HG02870 (cell line): Measurements from ENCODE around the gene SDCCAG8.

ENCODE experiments used
- ATAC-seq: cut with Tn5 transposase; IDR thresholded peaks from one replicate; pipeline ENCODE4 v1.9.1; 2021; ENCODE audit warnings: mild to moderate bottlenecking, moderate library complexity; ENCODE audit not compliant: unreplicated experiment

The SDCCAG8 gene

DNA sequence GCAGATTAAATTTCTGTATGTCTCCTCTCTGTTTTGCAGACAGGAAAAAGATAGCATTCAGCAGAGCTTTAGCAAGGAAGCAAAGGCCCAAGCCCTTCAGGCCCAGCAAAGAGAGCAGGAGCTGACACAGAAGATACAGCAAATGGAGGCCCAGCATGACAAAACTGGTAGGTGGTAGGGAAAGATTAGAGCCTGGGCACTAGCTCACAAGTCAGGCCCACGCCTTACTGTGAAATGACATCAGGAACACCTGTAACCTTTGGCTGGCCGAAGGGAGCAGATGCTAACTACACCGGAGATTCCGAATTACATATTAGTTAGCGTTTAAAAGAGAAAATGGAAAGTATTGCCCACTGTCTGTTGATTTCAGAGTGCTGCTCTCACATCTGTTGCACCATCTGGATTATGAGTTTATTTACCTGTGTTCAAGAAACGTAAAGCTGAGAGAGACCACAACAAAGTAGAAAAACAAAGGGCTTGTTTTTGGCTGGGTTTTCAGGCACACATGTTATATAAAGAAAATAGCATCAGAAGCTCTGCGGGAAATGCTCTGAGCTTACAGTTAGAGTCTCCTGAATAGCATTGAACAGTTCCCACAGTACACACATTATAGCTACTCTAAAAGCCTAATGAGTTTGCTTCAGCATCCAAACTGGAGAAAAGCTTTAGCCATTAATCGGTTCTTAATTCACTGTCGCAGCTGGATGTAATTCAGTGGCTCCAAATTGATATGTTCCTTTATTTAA lies 160.0 kb downstream of the SDCCAG8 start:
- ATAC-seq = no peak

GRCh38 chr1:243416495-243416894 lies 160.7 kb downstream of the SDCCAG8 start:
- ATAC-seq = peak; percentile 74

DNA sequence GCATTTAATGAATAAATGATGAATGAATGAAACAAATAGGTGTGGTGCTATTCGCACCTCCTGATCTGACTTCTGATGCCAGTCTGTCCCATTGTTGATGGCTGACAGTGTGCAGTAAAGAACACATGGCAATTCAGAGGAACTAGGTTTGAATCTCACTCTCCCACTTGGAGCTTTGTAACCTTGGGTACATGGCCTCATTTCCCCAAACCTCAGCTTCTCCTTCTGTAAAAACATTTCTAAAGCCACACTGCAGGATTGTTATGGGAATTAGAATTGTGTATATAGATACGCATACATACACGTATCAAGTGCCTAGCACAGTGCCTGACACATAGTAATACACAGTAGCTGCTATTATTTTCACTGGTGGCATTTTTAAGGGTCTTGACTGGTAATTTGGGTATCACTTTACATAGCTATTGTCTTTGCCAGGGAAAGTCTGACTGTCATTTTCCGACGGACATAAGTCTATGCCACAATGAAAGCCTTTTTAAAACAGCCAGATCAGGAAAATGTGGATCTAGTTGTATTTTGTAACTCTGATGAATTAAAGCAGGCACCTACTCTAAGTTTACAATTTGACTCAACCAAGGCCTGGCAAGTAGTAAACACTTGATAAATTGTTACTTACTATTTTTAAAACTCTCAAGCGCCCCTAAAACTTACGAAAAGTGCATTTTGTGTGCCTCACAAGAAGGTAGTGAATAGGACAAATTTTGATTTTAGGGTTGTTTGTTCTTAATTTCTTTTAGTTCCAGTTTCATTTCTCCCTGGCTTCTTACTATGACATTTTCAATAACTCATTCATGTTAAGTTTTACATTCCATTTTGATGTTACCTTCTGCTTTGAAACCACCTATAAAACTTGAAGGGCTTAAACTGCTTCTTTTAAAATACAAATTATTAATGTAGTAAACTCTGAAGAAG lies 164.4 kb downstream of the SDCCAG8 start:
- no peak for ATAC-seq

GRCh38 chr1:243420946-243421685 lies 165.3 kb downstream of the SDCCAG8 start:
- ATAC-seq = no peak

DNA sequence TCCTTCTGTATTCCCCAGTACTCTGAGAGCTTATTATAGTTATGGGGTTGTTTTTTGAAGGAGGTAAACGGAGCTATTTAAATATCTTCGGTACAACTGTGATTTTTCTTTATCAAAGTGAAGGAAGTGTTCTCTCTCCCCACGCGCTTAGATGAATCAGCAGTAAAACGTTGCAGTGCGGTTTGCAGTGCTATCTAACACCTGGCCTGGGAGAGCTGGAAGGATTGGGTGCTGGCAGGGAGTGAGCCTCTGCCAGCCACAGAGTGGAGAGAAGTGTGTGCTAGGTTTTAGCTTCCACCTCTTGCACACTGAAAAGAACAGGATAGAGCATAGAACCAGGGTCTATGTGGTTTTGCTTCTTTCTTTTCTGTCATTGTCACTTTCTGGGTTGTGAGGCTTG lies 165.9 kb downstream of the SDCCAG8 start:
- ATAC-seq = peak; percentile 59

DNA sequence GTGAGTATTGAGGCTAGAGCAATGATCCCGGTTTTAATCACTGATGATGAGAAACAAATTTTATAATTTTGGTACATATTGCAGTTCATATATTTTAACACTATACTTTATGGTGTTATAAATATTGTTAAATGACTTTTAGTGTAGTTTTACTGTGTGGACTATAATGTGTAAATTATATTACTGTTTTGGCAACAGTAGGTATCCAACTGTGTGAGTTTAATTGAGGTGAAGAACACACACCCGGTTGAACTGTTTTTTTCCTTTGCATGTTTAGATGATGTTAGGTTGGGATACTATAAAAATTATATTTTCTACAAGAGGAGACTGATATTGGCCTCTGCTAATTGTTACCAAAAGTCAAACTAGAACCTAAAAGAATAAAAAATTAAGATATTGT lies 166.5 kb downstream of the SDCCAG8 start:
- ATAC-seq = no peak

DNA sequence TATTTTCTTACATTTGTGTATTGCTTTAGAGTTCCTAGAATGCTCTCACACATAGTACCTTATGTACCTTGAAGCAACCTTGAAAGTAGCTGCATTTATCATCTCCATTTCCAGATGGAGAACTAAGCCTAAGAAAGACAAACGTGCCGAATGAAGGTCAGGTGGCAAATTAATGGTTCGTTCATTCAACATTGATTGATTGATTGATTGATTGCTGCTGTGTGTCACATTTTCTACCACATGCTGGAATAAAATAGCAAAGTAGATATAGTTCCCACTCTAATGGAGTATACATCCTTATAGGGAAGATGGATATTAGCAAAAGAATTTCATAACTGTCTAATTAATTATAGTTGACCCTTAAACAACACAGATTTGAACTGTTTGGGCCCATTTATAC lies 172.2 kb downstream of the SDCCAG8 start:
- no peak for ATAC-seq

DNA sequence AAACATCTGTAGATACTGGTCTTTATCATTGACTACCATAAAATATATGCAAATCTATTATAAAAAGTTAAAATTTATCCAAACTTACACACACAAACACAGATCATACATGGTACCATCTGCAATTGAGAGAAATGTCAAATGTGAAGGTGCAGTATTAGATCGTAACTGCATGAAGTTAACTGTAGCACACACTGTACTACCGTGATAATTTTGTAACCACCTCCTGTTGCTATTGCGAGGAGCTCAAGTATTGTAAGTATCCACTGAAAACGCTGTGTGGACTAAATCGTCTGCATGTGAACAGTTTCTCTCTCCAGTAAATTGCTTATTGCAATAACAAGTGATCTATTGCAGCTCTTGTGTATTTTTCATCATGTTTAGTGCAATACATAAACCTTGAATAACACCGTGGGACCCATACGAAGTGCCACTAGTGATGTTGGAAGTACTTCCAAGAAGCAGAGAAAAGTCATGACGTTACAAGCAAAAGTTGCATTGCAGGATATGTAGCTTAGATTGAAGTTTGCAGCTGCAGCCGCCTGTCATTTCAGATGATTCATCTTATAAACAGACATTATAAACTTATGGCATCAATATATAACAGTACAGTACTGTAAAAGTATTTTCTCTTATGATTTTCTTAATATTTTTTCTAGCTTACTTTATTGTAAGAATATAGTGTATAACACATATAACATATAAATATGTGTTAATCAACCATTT lies 172.9 kb downstream of the SDCCAG8 start:
- ATAC-seq = no peak

DNA sequence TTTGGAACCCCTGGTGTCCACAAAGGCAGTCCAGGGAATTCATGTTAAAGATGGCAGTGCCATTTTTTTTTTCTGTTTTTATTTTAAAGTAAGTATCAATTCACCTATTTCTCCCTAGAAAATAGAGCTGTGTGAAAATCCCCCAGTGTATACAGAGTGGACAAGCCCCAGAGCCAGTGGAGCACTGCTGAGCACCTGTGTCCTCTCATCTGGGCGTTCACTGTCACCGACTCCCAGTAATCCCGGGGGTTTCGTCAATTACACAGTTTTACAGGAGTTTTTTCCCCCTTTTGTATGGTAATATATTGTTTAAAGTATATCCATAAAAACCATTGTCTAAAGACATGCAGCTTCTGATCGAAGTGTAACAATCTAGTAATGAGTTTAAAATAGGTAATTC lies 175.8 kb downstream of the SDCCAG8 start:
- no peak for ATAC-seq

- no peak for ATAC-seq
Measured at GRCh38 chr1:243432136-243432535, 176.3 kb downstream of the SDCCAG8 start.

DNA sequence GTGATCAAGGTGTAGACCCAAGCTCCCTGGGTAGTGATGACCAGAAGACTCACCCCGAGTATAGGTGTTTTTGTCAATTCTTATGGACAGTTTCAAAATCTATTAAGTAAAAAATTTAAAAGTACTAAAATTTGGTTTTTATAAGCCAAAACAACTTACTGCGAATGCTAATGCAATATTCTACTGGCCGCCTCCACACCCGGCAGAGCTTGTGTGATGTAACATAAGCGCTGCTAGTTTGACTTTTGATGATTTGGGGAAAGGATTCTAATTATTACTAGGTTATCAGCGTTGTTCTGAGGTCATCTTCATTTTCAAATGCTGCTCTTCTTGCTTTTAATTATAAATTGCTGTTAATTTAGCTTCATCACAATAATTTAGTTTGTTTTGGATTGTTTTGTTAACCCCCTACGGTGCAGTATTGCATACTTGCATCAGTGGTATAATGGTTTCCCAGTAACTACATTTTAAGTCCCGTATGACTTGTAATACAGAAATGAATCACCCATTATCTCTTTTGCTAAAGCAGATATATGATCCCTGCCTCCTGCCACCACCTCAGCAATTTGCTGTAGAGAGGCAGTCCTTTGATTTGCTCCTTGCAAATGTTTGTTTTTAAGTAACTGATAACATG lies 178.0 kb downstream of the SDCCAG8 start:
- no peak for ATAC-seq

DNA sequence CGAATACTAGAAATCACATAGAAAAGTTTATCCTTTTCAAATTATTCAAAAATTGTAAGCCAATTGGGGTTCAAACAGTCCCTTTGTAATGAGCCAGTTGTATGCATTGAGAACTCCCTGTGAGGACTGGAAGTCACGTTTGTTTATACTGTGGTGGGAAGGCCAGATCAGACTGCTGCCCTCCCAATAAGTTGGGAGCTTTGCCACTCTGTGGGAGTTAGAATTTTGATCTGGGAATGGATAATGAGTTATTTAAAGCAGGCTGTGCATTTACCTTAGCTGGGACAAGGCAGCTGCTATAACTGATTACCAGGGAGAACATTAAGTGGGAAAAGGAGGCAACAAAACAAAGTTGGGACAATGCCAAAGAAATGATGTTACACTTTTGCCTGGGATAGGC lies 178.8 kb downstream of the SDCCAG8 start:
- no peak for ATAC-seq

DNA sequence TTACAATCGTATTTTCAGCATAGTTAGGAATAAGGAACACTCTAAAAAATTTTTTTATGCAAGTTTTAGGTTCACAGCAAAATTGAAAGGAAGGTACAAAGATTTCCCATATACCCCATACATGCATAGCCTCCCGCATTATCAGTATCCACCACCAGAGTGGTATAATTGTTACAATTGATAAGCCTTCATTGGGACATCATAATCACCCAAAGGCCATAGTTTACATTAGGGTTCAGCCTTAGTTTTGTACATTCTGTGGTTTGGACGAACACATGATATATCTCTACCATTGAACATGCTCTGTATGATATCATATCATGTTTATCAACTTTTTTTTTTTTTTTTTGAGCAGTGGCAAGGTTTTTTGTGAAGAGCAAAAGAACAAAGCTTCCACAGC lies 180.0 kb downstream of the SDCCAG8 start:
- no peak for ATAC-seq

DNA sequence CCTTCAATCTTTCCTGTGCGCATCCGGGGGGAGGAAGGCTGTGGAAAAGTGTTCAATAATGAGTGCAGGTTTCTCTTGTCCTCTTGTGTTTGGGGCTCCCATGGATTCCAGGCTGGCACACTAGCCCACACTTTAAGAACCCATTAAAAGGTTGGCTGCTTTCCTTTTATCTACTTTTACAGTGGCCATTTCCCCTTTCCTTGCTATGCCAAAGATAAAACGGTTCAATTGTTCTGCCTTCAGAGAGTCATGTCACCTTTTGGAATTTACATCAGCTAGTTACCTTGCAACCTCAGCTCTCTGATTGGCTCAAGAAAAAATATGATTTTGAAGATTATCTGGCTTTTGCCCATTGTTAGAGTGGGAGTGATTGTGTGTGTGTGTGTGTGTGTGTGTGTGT lies 182.3 kb downstream of the SDCCAG8 start:
- no peak for ATAC-seq

DNA sequence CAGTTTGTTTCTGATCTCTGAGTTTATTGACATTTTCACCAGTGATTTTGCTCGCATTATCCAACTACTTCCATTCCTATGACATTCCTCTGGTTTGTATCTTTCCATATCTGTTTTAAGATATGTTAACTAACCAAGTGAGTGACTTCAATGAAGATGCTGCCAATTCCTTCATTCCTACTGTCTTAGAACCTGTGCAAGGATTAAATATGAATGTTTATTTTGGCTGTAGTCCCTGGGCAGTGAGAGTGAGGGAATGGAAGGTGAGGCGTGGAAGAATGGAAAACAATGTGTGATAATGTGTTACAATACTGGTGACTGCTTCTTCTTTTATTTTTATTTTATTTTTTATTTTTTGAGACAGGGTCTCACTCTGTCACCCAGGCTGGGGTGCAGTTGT lies 183.0 kb downstream of the SDCCAG8 start:
- ATAC-seq = no peak

DNA sequence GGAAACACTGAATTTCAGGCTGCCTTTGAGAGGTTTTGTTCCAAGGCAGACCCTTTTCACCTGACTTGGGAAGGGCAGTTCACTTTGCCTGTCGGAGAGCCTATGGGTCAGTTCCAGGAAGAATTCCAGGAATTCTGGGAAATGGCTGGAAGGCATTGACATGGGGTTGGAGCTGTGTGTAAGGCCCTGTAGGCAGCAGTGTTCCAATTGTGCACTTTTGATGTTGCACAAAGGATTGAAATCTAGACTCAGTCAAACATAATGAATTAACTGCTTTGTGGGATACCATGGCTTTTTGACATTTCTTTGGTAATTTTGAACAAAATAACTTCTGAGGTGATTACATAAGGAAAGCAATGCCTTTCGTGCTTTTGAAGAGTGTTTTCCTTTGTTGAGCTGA lies 184.6 kb downstream of the SDCCAG8 start:
- ATAC-seq = no peak

DNA sequence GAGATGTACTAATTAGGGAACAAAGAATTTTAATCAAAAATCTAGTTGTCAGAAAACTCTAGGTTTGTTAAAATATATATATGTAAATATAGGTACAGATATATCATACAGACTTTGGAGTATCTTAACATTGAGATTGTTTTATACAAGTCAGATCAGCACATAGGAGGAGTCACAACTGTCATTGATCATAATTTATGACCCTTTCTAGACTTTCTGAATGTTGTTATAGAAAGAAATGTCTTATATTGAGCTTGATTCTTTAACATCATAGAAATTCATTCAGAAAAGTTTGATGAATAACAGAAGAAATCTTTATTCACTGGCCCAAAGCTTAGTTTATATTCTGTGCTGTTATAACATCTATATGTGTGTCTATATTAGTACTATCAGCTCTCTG lies 185.8 kb downstream of the SDCCAG8 start:
- ATAC-seq = no peak

DNA sequence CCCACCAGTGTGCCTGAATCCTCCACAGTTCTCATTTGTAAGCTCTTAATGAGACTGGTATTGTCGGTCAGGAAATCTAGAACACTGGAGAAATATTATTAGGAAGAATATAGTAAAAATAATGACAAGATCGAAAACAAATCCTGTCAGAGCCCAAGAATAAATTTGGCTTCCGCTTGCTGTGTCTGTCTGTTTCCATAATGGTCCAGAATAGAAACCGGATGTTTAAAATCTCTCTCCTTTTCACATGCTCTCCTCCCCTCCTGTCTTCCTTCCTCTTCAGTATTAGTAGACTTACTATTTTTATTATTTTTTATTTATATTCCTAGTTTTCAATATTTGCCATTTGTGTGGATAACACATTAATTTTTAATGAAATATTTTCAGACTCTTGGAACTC lies 187.7 kb downstream of the SDCCAG8 start:
- ATAC-seq = no peak

DNA sequence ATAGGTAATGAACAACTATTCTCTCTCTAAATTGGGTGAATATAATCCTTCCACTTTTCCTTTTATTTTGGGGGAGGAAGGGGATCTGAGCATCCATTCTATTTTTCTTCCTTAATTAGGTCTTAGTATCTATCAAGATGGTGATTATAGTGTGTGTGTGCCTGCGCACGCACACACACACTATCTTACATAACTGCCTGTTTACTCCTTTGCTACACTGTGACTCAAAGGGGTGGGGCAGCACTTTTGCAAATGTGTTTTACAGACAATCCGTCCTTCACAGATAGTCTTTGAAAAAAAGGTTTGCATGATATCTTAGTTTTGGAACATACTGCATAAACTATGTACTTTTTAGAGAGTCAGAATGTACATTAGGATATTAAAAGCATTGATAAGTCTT lies 191.5 kb downstream of the SDCCAG8 start:
- ATAC-seq = no peak

DNA sequence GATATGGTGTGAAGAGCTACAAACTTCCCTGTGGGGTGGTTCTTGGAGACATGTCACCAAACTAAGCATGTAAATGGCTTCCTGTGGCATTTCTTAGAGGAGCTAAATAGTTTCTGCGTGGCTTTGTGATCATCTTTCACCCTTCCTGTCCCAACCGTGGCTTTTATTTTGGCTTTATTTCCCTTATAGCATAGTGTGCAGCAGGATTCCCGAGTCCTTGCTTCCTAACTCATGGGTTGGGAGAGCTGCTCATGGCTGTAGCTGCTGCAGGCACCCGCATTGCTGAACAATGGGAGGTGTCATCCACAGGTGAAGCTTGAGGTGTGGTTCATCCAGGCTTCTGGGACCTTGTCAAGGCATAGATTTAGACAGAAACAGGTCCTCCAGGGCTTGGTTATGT lies 192.0 kb downstream of the SDCCAG8 start:
- no peak for ATAC-seq
